Glutamatergic neuron (in vitro differentiated cells): ENCODE results near the gene AFF3. TPM values are rescaled to one million over a fixed set of nuclear protein-coding genes. Genes with fewer than 3 reads are reported as not detected.

Experiments used
- DNase-seq: peaks from one replicate; pipeline ENCODE4 v3.0.0; 2022
- H3K27ac Mint-ChIP-seq: one replicate; pipeline ENCODE4 v1.8.0; 2020; ENCODE audit warnings: mild to moderate bottlenecking, mixed read lengths, inconsistent platforms; ENCODE audit not compliant: unreplicated experiment
- H3K27me3 Mint-ChIP-seq: one replicate; pipeline ENCODE4 v1.8.0; 2020; ENCODE audit warnings: mild to moderate bottlenecking, moderate library complexity, mixed read lengths, inconsistent platforms; ENCODE audit not compliant: unreplicated experiment
- H3K36me3 Mint-ChIP-seq: one replicate; pipeline ENCODE4 v1.8.0; 2020; ENCODE audit warnings: mild to moderate bottlenecking, mixed read lengths, inconsistent platforms; ENCODE audit not compliant: unreplicated experiment
- H3K4me1 Mint-ChIP-seq: one replicate; pipeline ENCODE4 v1.8.0; 2020; ENCODE audit warnings: mild to moderate bottlenecking, low read depth, mixed read lengths, inconsistent platforms; ENCODE audit not compliant: unreplicated experiment
- H3K4me3 Mint-ChIP-seq: one replicate; pipeline ENCODE4 v1.8.0; 2020; ENCODE audit warnings: mild to moderate bottlenecking, mixed read lengths, inconsistent platforms; ENCODE audit not compliant: unreplicated experiment
- H3K9me3 Mint-ChIP-seq: one replicate; pipeline ENCODE4 v1.8.0; 2020; ENCODE audit warnings: mild to moderate bottlenecking, moderate library complexity, mixed read lengths, inconsistent platforms; ENCODE audit not compliant: unreplicated experiment
- CTCF ChIP-seq: fragments of 200-600 bp; sonication (generic); IDR thresholded peaks from one replicate; pipeline ENCODE4 v1.5.0; 2021; ENCODE audit not compliant: partially characterized antibody, unreplicated experiment
- total RNA-seq: library from RNA; stranded (reverse); fragmentation: NEBNext Ultra II Directional; extraction: Animal tissue kit (Norgen Biotek cat#: 25700); gene quantifications from one replicate; pipeline ENCODE4 v1.2.1, GENCODE V29; 2021; ENCODE audit not compliant: unreplicated experiment

The AFF3 gene
- total RNA-seq, 1 donor from 2014 or later = 125 TPM

DNA sequence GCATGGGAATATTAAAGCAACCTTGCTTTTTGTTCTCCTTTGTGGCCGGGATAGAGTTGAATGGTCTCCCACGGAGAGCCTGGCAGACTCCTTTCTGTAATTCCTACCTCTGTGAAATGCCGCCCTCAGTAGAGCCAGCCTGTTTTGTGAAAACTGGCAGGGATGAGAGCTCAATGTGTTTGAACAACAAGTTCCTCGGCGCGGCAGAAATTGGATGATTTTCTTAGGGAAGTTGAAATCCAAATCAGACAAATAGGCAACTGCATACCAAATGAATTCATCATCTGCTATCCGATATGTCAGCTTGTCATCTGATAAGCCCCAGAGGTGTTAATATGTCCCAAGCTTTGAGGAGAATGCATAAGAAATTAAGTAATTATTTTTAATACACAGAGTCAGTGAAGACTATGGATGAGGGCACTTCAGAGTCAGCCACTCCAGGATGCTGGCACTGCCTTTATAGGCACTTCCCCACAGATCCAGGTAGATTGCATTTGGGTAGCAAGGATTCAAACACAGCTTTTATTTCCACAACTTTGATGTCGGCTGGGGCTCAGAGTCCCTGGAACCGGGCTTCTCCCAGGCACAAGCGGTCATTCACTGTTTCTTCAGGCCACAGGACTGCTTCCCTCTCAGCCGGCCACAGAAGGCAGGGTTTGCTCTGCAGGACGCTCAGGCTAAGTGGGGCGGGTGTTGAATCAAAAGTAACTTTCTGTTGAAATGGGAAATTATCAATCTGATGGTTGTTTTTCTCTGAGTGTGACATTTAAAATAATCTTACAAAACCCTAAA is 569.8 kb downstream of the AFF3 start:
- Mint-ChIP-seq H3K27ac (peak overlapping the region; percentile 81), H3K4me1 (peaks cover 34% of the 10 kb centered on the region), H3K9me3 (no peaks in the 10 kb centered on the region), H3K4me3 (no peak overlapping the region), H3K27me3 (peaks cover 10% of the 10 kb centered on the region), H3K36me3 (peaks cover 17% of the 10 kb centered on the region)
- no peak for DNase-seq
- no peak for TF ChIP-seq CTCF

DNA sequence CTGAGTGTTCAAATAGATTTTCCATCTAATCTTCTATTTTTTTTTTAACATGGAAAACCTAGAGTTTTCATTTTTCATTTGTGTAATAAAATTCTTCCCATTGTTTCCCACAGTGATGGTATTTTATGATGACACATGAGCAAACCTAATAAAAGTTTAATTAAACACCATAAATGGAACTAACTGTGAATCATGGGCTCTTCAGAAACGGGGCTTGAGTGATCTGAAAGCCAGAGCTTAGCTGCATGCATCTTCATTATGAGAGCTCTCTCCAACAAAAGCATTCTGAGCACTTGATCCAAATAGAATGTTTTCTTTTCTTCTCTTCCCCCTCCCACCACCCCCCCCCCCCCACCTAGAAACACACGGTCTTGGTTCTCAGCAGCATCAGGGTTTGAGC is 570.4 kb downstream of the AFF3 start:
- Mint-ChIP-seq H3K4me1 (peaks cover 34% of the 10 kb centered on the region), H3K27ac (peak overlapping the region; percentile 81), H3K36me3 (peaks cover 15% of the 10 kb centered on the region), H3K4me3 (no peak overlapping the region), H3K27me3 (peaks cover 13% of the 10 kb centered on the region), H3K9me3 (no peaks in the 10 kb centered on the region)
- TF ChIP-seq CTCF = no peak
- no peak for DNase-seq

GRCh38 chr2:99571533-99571932 is 570.9 kb downstream of the AFF3 start:
- no peak for DNase-seq
- Mint-ChIP-seq H3K27me3 (peaks cover 13% of the 10 kb centered on the region), H3K4me1 (peaks cover 34% of the 10 kb centered on the region), H3K27ac (peak overlapping the region; percentile 77), H3K36me3 (peaks cover 15% of the 10 kb centered on the region), H3K4me3 (no peak overlapping the region), H3K9me3 (no peaks in the 10 kb centered on the region)
- no peak for TF ChIP-seq CTCF

DNA sequence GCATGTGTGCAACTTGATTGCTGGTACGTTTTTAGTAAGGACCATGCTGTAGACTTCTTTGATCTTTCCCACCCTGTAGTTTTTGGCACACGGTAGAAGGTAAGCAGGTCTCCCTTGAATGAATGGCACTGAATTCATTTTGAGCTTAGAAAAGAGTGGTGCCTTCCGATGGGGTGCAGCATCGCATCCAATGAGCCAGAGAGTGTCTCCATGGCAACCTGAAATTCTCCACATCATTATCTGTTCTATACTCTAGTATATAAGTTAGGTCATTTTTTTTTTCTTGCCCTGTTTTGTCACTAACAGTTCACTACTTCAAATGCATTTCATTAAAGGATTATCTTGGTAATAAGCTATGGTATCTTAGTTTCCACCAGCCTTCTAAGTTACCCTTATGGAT is 571.4 kb downstream of the AFF3 start:
- no peaks in the 10 kb centered on the region for H3K9me3 Mint-ChIP-seq
- H3K4me1 Mint-ChIP-seq = peaks cover 34% of the 10 kb centered on the region
- H3K4me3 Mint-ChIP-seq = no peak overlapping the region
- peaks cover 13% of the 10 kb centered on the region for H3K27me3 Mint-ChIP-seq
- TF ChIP-seq CTCF = no peak
- H3K36me3 Mint-ChIP-seq = peaks cover 15% of the 10 kb centered on the region
- H3K27ac Mint-ChIP-seq = peak overlapping the region; percentile 77
- no peak for DNase-seq

DNA sequence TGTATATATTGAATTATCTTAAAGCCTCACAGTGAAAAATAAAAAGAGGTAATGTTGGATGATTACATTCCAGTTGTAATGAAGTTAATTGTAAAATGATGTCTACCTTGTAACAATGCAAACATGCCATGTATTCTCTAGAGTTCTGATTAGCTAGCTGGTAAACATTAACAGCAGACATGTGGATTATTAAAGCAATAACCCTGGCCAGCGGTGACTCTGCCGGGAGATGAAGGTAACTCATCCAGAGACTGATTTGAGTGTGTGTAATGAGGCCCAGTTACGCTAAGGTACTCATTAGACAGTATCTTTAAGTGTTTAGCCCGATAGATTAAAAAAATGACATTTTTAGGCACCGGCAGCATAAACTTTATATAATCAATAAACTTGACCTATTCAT is 573.0 kb downstream of the AFF3 start:
- no peak for TF ChIP-seq CTCF
- Mint-ChIP-seq H3K4me1 (peaks cover 31% of the 10 kb centered on the region), H3K36me3 (peaks cover 19% of the 10 kb centered on the region), H3K27ac (no peak overlapping the region), H3K9me3 (no peaks in the 10 kb centered on the region), H3K4me3 (no peak overlapping the region), H3K27me3 (peaks cover 13% of the 10 kb centered on the region)
- DNase-seq = no peak
